GM18526 (cell line): Measurements from ENCODE around the gene METTL23.

Source experiments
- POLR2A ChIP-seq: IDR thresholded peaks from 3 replicates; pipeline ENCODE4 v1.6.1; 2011; ENCODE audit not compliant: insufficient read length; ENCODE audit errors: extremely low read depth

METTL23 gene, protein sequence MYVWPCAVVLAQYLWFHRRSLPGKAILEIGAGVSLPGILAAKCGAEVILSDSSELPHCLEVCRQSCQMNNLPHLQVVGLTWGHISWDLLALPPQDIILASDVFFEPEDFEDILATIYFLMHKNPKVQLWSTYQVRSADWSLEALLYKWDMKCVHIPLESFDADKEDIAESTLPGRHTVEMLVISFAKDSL

DNA sequence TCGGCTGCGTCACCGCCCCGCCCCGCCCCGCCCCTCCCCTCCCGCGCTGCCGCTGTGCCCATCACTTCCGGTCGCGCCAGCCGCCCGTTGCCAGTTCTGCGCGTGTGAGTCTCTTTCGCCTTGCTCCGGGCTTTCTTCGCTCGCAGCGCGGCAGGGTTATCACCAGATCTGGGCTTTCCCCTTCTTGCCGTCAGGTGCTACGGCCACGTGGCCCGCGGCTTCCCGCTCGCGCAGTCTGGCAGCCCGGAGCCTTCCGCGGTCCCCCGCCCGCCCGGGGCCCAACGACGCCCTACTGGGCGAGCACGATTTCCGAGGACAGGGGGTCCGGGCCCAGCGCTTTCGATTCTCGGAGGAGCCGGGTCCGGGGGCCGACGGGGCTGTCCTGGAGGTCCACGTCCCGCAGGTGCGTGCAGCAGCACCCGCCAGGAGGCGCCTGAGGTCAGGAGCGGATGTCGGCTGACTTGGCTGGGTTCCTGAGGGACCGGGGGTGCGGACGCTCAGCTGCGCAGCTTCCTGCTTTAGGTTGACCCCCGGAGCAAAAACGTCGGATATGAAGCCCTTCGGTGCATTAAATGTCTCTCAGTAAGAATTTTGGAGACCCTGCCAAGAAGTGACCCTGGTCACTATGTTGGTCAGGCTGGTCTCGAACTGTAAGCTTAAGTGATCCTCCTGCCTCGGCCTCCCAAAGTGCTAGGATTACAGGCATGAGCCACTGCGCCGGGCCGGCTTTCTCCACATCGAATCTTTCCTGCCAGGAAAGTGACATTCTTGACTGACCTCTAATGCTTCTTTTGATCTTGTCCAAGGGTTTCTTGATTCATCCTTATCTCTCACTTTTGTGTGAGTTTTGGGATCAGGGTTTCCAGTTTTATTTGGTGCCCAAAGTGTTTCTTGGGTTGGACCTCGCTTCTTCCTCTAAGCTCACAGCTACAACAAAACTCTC is at the start of gene METTL23:
Gene METTL23 (plus strand): TSS at position 64 of the 943 bp plus-strand sequence. CDS start 2,872 bp downstream, outside the sequence.
- peak; percentile 81 for TF ChIP-seq POLR2A

DNA sequence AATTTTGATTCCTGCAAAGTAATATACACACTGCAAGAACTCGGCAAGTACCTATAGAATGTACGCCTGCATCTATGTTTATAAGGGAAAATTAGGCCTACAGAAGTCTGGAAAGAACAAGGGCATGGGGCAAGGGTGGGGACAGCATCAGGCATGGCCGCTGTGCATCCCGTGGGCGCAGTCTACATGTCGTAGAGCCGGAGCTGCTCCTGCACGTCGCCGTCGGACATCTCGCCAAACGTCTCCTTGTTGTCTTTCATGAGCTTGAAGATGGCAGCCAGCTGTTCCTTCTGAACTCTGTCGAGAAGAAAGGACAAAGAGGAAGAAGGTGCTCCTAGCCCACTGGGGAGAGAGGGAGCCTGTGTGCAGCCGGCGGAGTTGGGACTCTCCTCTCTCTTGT is 49.2 kb upstream of the METTL23 start:
- TF ChIP-seq POLR2A = no peak

GRCh38 chr17:76678330-76678729 is 48.3 kb upstream of the METTL23 start:
- no peak for TF ChIP-seq POLR2A

- TF ChIP-seq POLR2A = no peak
Observed at GRCh38 chr17:76679239-76679638, 47.4 kb upstream of the METTL23 start.

GRCh38 chr17:76681222-76682137 is 45.2 kb upstream of the METTL23 start:
- TF ChIP-seq POLR2A = no peak

DNA sequence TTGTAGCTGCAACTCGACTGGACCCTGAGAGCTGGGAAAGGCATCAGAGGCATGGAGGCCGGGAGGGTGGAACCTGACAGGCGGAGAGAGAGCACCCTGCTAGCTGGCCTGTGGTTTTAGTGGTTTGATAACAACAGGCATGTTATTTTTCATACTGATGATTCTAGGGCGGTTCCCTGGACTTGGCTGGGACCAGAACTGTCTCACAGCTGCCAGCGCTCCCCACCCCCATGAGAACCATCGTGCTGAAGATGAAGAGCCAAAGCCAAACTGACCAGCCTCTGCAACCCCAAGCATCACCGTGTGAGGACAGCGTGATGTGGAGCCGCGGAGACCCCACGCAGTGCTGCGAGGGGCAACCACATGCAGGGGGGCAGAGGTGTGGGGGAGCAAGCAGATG is 44.3 kb upstream of the METTL23 start:
- no peak for TF ChIP-seq POLR2A

DNA sequence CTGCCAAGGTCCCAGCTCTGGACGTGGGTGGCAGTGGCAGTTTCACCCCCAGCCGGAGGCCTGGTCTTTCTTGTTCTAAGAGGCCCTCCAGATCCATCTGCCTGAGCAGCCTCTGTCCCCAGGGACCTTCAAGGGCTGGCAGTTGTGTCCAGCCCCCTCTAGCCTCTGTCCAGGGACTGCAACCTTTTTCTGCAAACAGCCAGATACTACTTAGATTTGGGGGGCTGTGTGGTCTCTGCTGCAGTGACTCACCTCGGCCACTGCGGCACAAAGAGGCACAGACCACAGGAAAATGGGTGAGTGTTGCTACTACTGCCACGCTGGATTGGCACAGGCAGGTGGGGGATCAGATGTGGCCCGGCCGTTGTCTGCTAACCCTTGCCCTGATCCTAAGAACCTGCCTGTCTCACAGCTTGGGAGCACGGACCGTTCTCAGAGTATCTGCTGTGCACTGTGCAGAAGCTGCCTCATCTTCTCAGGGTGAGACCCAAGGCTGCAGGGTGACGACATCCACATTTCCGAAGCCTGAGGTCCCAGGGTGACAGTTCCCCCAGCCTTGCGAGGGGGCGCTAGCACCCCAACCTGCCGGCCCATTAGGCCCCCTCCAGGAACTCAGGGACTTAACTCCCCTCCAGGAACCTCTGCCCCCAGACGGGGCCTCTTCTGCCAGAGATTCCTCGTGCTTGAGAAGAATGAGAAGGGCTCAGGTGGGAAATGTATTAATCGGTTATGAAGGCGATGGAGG is 43.5 kb upstream of the METTL23 start:
- no peak for TF ChIP-seq POLR2A

DNA sequence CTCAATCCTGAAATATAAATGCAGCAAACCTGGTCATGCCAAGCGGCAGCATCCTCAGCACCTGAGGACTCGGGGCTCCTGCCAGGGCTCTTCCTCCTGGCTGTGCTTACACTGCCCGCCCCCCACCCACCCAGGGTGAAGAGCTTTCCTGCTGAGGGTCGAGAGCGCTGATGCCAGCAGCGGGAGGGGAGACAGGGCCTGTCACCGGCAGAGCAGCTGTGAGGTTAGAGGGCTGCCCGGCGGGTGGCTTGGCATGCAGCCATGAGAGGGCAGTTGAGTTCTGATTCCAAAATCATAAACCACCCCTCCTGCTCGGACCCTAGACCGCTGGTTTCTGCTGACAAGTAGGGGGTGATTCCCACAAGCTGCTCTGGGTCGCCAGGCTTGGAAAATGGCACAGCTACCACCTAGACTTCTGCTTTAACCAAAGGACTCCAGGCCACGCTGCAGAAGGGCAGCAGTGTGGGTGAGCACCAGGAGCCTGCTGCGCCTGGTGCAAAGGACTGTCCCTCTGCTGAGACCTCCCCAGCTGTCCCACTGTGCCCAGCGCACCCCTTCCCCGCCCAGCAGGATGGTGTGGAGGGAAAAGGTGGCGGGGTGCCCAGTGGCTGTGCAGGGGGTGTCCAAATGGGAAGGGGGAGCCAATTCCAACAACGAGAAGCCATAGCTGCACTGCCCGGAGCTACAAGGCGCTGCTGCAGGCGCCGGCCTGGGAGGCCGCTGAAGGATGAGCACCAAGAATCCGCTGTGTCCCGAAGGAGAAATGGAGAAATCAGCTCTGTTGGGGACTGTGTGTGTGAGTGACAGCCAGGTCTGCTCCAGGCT is 42.5 kb upstream of the METTL23 start:
- TF ChIP-seq POLR2A = no peak

DNA sequence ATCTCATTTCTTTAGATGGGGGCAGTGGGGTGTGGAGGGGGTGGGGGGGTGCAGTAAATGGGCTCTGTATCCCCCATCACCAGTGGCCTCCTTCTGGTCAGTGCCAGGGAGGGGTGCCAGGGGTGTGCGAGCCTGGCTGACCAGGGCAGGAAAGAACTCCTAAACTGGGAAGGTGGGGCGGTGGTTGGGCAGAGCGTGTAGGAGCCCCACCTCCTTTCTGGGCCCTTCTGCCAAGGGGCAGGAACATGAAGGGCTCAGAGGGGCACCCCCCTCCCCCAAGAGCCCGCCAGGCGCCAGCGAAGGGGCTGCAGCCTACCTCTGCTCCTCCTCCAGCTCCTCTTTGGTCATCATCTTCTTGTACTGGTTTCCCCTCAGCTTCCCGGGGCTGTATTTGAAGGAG is 41.9 kb upstream of the METTL23 start:
- no peak for TF ChIP-seq POLR2A

DNA sequence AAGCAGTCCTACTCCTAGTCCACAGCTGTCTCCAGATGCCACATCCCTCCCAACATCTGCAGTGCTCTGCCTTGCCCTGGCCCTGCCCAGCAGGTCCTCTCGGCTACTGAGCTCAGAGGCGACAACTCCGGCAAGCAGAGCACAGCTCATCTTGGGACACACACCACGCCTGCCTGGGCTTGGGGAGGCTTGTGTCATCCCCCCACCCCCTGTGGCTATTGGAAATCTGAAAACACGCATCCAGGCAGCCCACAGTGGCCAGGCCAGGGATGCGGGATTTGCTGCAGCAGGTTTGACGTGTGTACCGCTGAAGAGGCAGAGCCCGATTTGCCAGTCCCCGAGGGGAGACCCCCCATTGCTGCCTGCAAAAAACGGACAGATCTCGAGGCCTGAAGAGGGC is 41.3 kb upstream of the METTL23 start:
- no peak for TF ChIP-seq POLR2A

DNA sequence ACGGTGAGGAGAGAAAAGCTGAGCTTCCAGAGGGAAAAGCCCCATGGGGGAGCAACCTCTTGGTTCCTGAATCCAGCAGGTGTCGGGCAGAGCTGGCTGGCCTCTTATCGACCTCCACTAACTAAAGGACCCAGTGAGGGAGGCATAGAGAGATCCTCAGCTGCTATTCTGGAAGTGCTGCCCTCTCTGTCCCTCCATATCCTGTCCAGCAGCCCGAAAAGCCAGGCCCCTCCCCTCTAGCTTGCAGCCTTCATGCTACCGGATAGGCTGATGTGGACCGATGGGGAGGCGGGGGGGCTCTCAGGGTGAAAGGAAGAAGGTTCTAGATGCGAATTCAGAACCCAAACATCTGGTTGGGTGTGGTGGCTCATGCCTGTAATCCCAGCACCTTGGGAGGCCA is 40.8 kb upstream of the METTL23 start:
- no peak for TF ChIP-seq POLR2A

DNA sequence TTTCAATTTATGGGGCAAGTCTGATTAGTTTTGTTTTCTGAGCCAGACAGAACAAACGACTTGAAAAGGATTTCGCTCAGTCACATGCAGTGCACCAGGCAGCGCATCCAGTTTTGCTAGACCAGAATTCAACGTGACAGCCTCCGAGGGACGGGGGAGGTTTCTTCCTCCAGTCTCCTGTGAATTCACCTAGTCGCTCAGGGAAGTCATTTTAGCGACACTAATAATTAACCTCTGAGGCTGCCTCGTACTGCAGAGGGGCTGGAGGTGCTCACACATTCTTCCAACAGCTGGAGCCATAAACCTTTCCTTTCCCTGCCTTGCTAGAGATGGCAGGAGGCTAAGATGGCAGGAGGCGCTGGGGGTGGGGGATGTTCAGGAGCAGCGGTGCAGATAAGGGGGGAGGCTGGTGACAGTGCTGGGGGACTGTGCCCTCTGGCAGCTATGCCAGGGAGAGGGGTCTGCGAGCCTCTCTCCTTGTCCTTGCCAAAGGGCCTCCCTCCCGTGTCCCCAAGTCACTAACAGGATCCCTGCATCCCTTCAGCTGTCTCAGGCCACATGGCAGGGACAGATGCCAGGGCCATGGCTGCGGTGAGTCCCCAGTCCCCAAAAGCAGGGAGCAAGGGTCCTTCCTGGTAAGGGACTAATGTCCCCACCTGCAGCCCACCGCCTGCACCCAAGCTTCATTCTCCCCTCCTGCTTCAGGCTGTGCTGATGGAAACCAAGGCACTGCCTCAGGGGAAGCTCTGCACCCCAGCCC is 39.9 kb upstream of the METTL23 start:
- no peak for TF ChIP-seq POLR2A
